Fibroblast of the aortic adventitia (primary cell): ENCODE results near the gene NUCB1. TPM values are rescaled to one million over a fixed set of nuclear protein-coding genes. Genes with fewer than 3 reads are reported as not detected.
"Not testable (repeated sequence)": the region's sequence is repeated elsewhere in the genome, so short reads cannot be mapped to it uniquely, and the experiment has no call there.

Source experiments
- DNase-seq: peaks from one replicate; pipeline ENCODE4 v3.0.0-alpha.2; 2010; ENCODE audit warnings: low read depth
- H3K4me3 ChIP-seq: 2 replicates; pipeline ENCODE4 v1.5.1; 2011; ENCODE audit warnings: low read depth, mild to moderate bottlenecking, control low read depth, low read length, moderate library complexity
- CTCF ChIP-seq: IDR thresholded peaks from 2 replicates; pipeline ENCODE4 v1.5.1; 2011; ENCODE audit warnings: mild to moderate bottlenecking, low read length, control low read depth, inconsistent platforms; ENCODE audit not compliant: insufficient read depth
- total RNA-seq: library from RNA; depleted of rRNA; stranded (reverse); fragments of >200 nt; gene quantifications from 2 replicates; pipeline ENCODE4 v1.2.3, GENCODE V29; 2012; ENCODE audit warnings: low replicate concordance

Gene NUCB1
- total RNA-seq, 1 donor, result 267 TPM

DNA sequence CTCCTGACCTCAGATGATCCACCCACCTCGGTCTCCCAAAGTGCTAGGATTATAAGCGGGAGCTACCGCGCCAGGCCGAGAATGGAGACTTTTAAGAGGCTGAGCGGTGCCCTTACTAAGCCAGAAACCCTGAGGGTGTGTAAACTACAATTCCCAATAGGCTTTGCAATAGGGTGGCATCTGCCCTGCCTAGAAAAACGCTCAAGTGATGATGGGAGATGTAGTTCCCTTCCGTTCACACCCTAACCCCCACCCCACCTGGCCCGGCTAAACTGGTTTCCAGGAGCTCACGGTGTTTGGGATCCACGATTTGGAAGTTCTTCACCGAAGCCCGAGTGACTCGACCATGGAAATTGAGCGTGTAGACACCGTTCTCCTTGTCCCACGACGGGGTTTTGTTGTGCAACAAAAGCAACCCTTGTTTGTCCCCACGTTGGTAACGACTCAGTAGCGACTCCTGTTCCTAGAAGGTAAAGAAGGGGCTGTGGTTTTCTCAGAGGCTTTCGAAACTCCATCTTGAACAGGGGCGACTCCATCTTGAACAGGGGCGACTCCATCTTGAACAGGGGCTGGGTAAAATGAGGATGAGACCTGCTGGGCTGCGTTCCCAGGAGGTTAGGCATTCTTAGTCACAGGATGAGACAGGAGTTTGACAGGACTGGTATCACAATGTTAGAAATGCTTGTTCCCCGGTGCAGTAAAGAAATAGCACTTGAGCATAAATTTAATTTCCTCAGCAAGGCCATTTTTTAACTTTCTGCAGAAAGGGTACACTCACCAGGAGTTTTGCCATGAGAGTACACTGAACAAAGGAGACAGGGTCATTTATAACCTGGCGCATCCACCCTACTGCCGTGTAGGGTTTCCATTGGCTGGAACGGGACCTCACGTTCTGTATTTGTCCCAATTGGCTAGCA lies 18.1 kb upstream of the NUCB1 start:
- DNase-seq, result no peak
- H3K4me3 ChIP-seq, result no peak overlapping the region
- TF ChIP-seq CTCF, result no peak

DNA sequence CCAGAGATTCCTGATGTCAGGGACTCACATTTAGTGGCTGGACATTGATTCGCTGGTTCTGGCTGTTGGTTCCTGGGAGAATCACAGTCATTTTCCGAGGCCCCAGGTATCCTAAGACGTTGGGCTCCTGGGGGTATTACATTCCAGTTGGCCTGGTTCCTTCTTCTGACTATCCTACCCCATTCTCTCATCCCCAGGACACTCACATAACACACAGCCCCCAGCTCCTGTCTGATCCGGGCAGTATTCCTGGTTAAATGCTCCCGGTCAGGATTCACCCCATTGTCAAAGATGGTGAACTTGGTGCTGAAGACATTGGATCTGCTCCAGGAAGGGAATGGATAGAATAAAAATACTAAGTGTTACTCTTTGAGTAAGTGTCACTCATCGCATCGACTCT lies 16.4 kb upstream of the NUCB1 start:
- no peak for TF ChIP-seq CTCF
- no peak for DNase-seq
- H3K4me3 ChIP-seq, result no peak overlapping the region

GRCh38 chr19:48887861-48888612 lies 12.1 kb upstream of the NUCB1 start:
- H3K4me3 ChIP-seq, result no peak overlapping the region
- no peak for DNase-seq
- no peak for TF ChIP-seq CTCF

DNA sequence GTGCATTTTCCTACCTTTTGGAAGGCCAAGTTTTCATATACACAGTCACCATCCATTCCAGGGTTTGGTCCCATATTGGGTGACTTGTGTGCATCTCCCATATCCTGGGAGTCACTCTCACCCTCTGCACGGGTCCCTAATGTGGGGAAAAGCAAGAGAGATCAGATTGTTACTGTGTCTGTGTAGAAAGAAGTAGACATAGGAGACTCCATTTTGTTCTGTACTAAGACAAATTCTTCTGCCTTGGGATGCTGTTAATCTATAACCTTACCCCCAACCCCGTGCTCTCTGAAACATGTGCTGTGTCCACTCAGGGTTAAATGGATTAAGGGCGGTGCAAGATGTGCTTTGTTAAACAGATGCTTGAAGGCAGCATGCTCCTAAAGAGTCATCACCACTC lies 10.6 kb upstream of the NUCB1 start:
- DNase-seq, H3K4me3 ChIP-seq: not testable (repeated sequence)

GRCh38 chr19:48890551-48890950 lies 9.6 kb upstream of the NUCB1 start:
- H3K4me3 ChIP-seq, result no peak overlapping the region
- no peak for DNase-seq
- no peak for TF ChIP-seq CTCF

DNA sequence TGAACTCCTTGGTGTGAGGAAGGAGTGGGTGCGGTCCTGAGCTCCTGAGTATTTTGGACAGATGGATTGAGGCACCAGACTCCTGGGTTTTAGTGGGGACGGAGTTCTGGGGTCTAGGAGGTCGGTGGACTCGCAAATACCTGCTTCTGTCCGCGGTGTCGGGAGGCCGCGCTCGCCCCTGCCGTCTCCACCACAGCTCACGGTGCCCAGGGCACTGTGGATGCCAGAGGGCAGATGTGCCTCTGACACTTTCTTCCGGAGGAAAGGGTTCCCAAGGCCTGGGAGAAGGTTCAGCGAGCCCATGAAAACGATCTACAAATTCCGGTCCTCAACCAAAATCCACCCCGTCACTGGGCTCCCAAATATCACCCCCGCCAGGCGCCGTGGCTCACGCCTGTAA lies 4.9 kb upstream of the NUCB1 start:
- TF ChIP-seq CTCF, result no peak
- DNase-seq, result no peak

GRCh38 chr19:48896191-48896720 lies 3.9 kb upstream of the NUCB1 start:
- no peak for TF ChIP-seq CTCF
- no peak for DNase-seq
- no peak overlapping the region for H3K4me3 ChIP-seq

More for the DNA sequence above, 4.9 kb upstream of the NUCB1 start:
- no peak overlapping the region for H3K4me3 ChIP-seq
